ENCODE data around the gene LRMDA.

Gene LRMDA

DNA sequence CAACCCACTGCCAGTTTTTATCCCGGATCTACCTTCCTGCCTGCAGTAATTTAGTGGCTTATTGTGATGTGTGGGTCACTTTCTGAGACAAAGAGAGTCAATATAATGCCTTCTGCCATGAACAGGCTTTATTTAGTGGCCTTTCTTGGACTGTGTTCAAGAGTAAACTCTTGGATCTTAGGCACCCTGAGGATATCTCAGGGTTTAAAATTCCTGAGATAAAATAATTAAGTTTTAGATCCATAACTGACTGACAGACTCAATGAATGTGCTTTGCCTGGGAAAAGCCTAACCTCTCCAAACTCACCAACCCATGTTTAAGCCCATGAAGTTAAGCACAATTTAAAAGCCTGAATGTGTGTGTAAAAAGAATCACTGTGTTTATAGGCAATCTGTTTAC is 564.3 kb downstream of the LRMDA start:
- TF ChIP-seq, protein P1, sequence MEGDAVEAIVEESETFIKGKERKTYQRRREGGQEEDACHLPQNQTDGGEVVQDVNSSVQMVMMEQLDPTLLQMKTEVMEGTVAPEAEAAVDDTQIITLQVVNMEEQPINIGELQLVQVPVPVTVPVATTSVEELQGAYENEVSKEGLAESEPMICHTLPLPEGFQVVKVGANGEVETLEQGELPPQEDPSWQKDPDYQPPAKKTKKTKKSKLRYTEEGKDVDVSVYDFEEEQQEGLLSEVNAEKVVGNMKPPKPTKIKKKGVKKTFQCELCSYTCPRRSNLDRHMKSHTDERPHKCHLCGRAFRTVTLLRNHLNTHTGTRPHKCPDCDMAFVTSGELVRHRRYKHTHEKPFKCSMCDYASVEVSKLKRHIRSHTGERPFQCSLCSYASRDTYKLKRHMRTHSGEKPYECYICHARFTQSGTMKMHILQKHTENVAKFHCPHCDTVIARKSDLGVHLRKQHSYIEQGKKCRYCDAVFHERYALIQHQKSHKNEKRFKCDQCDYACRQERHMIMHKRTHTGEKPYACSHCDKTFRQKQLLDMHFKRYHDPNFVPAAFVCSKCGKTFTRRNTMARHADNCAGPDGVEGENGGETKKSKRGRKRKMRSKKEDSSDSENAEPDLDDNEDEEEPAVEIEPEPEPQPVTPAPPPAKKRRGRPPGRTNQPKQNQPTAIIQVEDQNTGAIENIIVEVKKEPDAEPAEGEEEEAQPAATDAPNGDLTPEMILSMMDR (IDR thresholded peaks at IDR 0.05; ENCODE audit: control insufficient read depth, extremely low read depth, insufficient read depth) = no peak
- no peak for DNase-seq (ENCODE audit: low read depth)
- no peak overlapping the region for H3K4me3 ChIP-seq (ENCODE audit: low read depth, low read length)

DNA sequence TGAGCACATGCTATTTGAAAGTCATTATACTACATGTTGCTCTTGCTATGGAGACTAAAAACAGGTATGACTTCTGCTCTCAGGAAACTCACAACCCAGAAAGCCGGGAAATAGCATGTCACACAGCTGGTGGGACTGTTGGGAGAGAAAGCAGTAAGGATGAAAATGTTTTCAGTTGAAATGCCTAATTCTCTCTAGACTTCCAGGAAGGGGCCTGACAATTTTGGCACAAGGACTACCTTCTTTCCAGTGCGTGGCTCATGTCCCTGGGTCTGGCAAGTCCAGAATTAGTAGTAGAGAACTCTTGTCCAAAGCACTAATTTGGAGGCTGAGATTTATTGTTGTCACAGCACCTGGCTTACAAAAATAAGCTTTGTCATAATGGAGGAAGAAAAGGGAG is 567.6 kb downstream of the LRMDA start:
- no peak for DNase-seq (ENCODE audit: low read depth)
- TF ChIP-seq, protein P1 (IDR thresholded peaks at IDR 0.05; ENCODE audit: control insufficient read depth, extremely low read depth, insufficient read depth) = no peak

DNA sequence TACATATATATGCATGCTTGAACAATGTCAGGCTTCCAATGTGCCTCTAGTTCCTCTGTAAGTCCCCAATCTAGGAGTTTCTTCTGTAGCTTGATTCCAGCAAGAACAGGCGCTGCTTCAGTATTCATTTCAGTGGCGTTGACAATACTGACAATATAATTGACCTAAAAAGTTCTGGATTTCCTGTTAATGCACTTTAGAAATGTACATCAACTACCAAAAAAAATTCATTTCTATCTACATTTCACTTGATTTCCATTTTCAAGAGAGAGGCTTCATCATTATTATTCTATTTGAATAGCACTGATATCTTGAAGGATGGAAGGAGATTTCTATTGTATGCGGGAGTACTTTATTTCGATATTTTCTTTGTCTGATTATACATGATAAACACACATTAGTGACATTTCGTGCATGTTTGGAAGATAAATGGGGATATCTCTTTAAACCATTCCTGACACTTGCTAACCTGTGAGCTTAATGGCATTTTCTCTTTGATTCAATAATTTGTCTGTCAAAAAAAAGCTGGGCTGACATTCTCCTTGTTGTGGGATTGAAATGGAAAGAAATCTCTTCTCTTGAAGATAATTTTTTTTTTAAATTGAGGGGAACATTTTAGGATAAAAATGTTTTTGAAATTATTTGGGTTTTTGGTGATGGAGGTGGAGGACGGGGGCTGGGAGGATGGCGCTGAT is 568.2 kb downstream of the LRMDA start:
- TF ChIP-seq, protein P1 (IDR thresholded peaks at IDR 0.05; ENCODE audit: control insufficient read depth, extremely low read depth, insufficient read depth) = no peak
- DNase-seq (ENCODE audit: low read depth) = no peak
- no peak overlapping the region for H3K4me3 ChIP-seq (ENCODE audit: low read depth, low read length)

More for the DNA sequence above, 567.6 kb downstream of the LRMDA start:
- no peak overlapping the region for H3K4me3 ChIP-seq (ENCODE audit: low read depth, low read length)

DNA sequence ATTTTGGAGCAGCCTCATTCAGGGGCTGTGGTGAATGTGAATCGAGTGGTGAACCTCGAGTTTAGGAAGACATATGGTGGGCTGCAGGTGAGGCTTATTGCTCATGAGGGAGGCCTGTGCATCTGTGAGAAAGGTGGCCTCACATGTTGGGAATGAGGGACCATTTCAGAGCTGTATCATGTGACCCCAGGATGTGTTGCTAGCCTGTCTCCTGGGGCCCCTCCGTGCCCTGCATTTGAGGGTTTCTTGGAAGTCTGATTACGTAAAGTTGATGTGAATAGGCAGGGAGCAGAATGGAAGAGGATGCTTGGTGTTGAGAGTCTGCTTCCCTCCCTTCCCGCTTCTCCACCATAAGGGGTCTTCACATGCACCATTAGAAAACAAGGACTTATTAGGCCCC is 569.1 kb downstream of the LRMDA start:
- TF ChIP-seq, protein P1 (IDR thresholded peaks at IDR 0.05; ENCODE audit: control insufficient read depth, extremely low read depth, insufficient read depth) = no peak
- H3K4me3 ChIP-seq (ENCODE audit: low read depth, low read length) = no peak overlapping the region
- no peak for DNase-seq (ENCODE audit: low read depth)

DNA sequence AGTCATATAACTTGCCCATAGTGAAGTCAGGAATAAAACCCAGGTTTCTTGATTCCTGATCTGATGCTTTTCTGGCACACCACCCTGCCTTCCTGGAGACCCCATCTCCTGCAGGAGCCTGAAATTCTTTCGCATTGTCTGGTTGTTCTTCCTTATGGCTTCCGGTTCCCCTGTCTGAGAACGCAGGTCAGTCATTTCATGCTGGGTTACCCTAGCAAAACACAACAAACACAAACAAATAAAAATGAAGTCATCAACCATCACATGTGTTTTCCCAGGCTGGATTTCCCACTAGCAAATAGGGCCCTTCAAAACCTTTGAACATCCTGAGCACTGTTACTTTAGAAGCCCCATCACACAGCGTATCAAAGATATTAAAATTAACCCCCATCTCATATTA is 569.6 kb downstream of the LRMDA start:
- TF ChIP-seq, protein P1 (IDR thresholded peaks at IDR 0.05; ENCODE audit: control insufficient read depth, extremely low read depth, insufficient read depth) = no peak
- DNase-seq (ENCODE audit: low read depth) = no peak
- H3K4me3 ChIP-seq (ENCODE audit: low read depth, low read length) = no peak overlapping the region

DNA sequence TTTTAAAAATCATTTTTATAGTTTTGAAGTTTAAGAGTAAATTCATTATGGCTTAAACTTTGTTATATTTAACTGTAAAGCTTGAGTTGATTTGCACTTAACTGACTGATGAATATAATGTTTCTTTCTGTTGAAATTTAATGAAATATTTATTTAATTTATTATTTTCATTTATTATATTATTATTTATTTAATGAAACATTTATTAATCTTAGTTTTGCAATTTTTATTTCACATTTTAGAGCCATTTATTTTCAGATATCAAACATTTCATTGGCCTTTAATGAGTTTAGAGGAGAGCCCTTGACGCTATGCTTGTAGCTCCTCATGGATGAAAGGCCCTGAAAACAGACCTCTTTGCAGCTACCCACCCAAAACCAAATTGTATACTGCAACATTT is 570.0 kb downstream of the LRMDA start:
- DNase-seq (ENCODE audit: low read depth) = no peak
- no peak overlapping the region for H3K4me3 ChIP-seq (ENCODE audit: low read depth, low read length)
- TF ChIP-seq, protein P1 (IDR thresholded peaks at IDR 0.05; ENCODE audit: control insufficient read depth, extremely low read depth, insufficient read depth) = no peak

DNA sequence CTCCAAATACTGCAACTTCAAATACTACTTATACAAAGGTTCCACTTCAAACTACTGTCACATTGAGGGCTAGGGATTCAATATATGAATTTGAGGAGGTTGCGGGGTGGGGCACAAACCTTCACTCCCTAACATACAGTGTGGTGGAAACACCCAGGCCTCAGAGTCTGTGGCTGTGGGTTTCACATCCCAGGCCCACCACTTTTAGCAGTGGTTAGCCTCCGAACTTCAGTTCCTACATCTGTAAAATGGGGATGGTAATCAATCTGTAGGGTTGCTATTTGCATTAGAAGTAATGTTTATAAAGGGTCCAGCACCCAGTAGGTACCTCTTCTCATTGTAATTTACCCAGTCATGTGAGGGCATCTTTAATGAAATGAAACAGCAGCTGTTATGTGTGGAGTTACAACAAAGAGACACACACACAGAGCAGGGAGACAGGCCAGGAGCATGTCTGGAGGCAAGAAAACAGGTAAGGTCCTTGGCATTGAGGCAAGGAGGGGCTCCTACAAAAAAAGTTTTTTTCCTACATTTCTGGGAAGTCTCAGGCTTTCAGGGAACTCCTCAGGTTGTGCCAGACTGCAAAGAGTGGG is 570.9 kb downstream of the LRMDA start:
- DNase-seq (ENCODE audit: low read depth) = no peak
- no peak overlapping the region for H3K4me3 ChIP-seq (ENCODE audit: low read depth, low read length)
- TF ChIP-seq, protein P1 (IDR thresholded peaks at IDR 0.05; ENCODE audit: control insufficient read depth, extremely low read depth, insufficient read depth) = no peak

Data from LNCaP clone FGC (cell line).